HFF-Myc (cell line): ENCODE results near the gene LSM4.
"Not testable (repeated sequence)": the region's sequence is repeated elsewhere in the genome, so short reads cannot be mapped to it uniquely, and the experiment has no call there.

Source experiments
- DNase-seq: peaks from one replicate; pipeline ENCODE4 v3.0.0-alpha.2; 2011; ENCODE audit warnings: low read depth; ENCODE audit errors: extremely low read depth
- H3K4me3 ChIP-seq: replicated peaks from 2 replicates; pipeline ENCODE4 v1.5.1; 2011; ENCODE audit warnings: low read depth, mild to moderate bottlenecking, control low read depth, low read length
- TF ChIP-seq, protein P1 (sequence below): IDR thresholded peaks from 2 replicates; pipeline ENCODE4 v1.5.1; 2012; ENCODE audit warnings: mild to moderate bottlenecking, low read depth, low read length, control low read depth; ENCODE audit errors: missing control alignments

The LSM4 gene

DNA sequence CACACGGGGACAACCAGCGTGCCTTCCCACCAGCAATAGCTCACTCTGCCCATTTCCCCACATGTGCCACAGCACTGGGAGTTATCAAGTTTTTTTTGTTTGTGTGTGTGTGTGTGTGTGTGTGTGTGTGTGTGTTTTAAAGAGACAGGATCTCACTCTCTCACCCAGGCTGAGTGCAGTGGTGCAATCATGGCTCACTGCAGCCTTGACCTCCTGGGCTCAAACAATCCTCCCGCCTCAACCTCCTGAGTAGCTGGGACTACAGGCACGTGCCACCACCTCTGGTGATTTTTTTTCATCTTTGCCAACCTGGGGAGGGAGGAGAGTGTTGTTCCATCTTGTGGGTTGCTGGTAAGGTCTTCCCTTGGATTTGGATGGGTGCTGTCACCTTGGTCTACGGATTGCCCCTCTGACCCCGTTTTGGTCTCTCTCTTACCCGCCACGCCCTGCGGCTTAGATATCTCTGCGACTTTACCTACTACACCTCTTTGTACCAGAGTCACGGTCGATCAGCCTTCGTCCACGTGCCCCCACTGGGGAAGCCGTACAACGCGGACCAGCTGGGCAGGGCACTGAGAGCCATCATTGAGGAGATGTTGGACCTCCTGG lies 40.2 kb upstream of the LSM4 start:
- no peak for DNase-seq
- no peak overlapping the region for H3K4me3 ChIP-seq
- TF ChIP-seq, protein P1, sequence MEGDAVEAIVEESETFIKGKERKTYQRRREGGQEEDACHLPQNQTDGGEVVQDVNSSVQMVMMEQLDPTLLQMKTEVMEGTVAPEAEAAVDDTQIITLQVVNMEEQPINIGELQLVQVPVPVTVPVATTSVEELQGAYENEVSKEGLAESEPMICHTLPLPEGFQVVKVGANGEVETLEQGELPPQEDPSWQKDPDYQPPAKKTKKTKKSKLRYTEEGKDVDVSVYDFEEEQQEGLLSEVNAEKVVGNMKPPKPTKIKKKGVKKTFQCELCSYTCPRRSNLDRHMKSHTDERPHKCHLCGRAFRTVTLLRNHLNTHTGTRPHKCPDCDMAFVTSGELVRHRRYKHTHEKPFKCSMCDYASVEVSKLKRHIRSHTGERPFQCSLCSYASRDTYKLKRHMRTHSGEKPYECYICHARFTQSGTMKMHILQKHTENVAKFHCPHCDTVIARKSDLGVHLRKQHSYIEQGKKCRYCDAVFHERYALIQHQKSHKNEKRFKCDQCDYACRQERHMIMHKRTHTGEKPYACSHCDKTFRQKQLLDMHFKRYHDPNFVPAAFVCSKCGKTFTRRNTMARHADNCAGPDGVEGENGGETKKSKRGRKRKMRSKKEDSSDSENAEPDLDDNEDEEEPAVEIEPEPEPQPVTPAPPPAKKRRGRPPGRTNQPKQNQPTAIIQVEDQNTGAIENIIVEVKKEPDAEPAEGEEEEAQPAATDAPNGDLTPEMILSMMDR = no peak

DNA sequence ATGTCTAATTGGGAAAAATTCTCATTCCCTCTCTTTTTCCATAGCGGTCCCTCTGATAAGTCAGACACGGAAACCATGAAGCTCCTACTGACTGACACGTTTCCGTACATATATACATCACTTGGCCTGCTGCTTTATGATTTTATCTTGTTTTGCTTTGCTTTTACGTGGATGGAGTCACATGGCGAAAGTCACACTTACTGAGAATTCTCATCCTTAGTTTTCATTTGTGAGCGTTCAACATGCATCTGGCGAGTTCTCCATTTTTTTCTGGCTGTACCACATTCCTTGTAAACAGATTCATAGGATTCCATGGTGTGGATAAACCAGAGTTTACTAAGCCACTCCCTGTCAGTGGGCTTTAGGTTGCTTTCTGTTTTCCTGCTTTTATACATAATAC lies 38.8 kb upstream of the LSM4 start:
- no peak for DNase-seq
- TF ChIP-seq, protein P1 = no peak

DNA sequence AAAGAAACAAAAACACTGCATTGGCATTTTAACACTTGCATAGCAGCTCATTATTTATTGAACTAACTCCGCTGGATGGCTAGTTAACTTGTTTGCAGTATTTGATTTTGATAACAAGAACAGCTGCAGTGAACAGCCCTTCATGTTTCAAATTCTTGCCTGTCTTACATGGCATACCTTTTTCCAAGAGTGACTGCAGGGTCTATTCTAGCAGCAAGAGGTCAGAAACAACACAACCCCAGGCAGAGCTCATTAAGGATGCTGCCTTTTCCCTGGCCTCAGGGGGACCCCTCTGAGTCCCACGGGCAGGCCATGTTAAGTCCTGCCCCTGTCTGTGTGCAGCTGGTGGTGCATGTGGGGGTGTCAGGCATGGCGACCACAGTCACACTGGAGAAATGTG lies 34.2 kb upstream of the LSM4 start:
- H3K4me3 ChIP-seq = no peak overlapping the region
- no peak for DNase-seq
- TF ChIP-seq, protein P1 = no peak

More for the DNA sequence above, 38.8 kb upstream of the LSM4 start:
- no peak overlapping the region for H3K4me3 ChIP-seq

DNA sequence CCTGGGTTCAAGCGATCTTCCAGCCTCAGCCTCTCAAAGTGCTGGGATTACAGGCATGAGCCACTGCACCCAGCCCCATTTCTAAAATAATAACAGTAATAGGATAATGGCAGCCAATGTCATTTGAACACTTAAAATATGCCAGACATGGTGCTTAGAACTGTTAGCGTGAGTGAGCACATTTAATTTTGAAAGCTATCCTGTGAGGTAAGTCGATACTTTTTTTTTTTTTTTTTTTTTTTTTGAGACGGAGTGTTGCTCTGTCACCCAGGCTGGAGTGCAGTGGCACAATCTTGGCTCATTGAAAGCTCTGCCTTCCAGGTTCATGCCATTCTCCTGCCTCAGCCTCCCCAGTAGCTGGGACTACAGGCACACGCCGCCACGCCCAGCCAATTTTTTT lies 31.9 kb upstream of the LSM4 start:
- DNase-seq, H3K4me3 ChIP-seq: not testable (repeated sequence)

DNA sequence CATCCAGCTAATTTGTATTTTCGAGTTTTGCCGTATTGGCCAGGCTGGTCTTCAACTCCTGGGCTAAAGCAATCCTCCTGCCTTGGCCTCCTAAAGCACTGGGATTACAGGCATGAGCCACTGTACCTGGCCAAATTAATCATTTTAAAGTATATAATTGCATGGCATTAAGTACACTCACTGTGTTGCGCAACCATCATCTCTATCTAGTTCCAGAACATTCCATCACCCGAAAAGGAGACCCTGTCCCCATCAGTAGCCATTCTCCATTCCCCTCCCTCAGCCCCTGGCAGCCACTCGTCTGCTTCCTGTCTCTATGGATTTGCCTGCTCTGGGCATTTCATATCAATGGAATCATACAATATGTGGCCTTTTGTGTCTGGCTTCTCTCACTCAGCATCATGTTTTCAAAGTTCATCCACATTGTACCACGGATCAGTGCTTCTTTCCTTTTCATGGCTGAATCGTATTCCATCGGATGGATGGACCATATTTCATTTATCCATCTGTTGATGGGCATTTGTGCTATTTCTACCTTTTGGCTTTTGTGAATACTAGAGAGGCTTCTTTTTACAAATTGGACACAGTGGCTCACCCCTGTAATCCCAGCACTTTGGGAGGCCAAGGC lies 30.6 kb upstream of the LSM4 start:
- DNase-seq = no peak
- TF ChIP-seq, protein P1 = no peak
- H3K4me3 ChIP-seq = no peak overlapping the region

DNA sequence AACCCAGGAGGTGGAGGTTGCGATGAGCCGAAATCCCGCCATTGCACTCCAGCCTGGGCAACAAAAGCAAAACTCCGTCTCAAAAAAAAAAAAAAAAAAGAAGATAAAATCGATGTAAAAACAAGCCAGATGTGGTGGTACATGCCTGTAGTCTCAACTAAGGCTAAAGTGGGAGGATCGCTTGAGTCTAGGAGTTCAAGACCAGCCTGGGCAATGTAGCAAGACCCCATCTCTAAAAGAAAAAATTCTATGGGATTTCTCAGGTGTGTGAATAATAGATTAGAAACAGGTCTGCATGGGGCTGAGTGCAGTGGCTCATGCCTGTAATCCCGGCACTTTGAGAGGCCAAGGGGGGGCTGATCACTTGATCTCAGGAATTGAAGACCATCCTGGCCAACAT lies 28.7 kb upstream of the LSM4 start:
- TF ChIP-seq, protein P1 = no peak
- DNase-seq = no peak
- H3K4me3 ChIP-seq = no peak overlapping the region

DNA sequence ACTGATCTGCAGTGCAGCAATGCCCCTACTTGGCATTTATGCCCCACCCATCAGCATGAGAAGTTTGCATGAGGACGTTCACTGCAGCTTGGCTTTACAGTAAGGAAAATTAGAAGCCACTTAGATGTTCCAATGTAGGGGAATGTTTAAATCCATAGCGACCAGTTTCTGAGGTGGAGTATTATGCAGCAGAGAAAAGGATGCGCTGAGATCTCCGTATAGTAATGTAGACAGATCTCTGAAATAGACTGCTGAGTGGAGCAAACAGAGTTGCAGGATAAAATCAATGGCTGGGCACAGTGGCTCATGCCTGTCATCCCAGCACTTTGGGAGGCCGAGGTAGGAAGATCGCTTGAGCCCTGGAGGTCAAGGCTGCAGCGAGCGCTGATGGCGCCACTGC lies 27.6 kb upstream of the LSM4 start:
- DNase-seq = no peak
- no peak overlapping the region for H3K4me3 ChIP-seq
- TF ChIP-seq, protein P1 = no peak
